K562 (cell line): ENCODE measurements around the gene GLRX5. TPM values are rescaled to one million over a fixed set of nuclear protein-coding genes. Genes with fewer than 3 reads are reported as not detected.

ENCODE experiments used
- ATAC-seq: fragments of 200-7000 bp; cut with Tn5 transposase; 3 replicates; pipeline ENCODE4 v1.9.1; 2020; ENCODE audit warnings: moderate library complexity
- BruUV-seq: library from RNA; stranded (reverse); fragments of 400-500 nt; replicated peaks from 2 replicates; lab custom pipeline; 2021; lab: Mats Ljungman, UMichigan
- CTCF ChIA-PET: fragments of 300-600 bp; formaldehyde crosslinking; extraction: SDS; loops from one replicate; lab custom pipeline; 2021; ENCODE audit warnings: low intra/inter-chr PET ratio; lab: Yijun Ruan, JAX
- POLR2A ChIA-PET: fragments of 300-600, 350-650 bp; sonication (Branson Sonifier 250); formaldehyde crosslinking; extraction: SDS; loops from one replicate; lab custom pipeline; 2021; ENCODE audit warnings: antibody characterized with exemption, inconsistent platforms; lab: Yijun Ruan, JAX
- DNase-seq, 4 experiments: peaks; one replicate each; pipeline versions ENCODE4 v3.0.0 to v3.0.0-alpha.2; 2011 to 2018; ENCODE audit warnings: low spot score in 3 of 4, mixed read lengths in 3 of 4; ENCODE audit errors: extremely low read depth in 1 of 4
- FAIRE-seq: peaks from 2 replicates; lab custom pipeline; 2011; peaks lifted over from hg19 to GRCh38; lab: Jason Lieb, UNC
- H2AFZ ChIP-seq: 2 replicates; pipeline ENCODE4 v1.6.0; 2011; ENCODE audit warnings: low read depth, low read length, control low read depth, inconsistent platforms
- H3K27ac ChIP-seq: fragments of 200-600 bp; 3 replicates; pipeline ENCODE4 v1.8.0; 2011; ENCODE audit warnings: low read depth, mild to moderate bottlenecking, control low read depth, inconsistent platforms, low read length, moderate library complexity, mixed read lengths; ENCODE audit errors: extremely low read depth
- H3K27me3 ChIP-seq, 2 experiments: fragments of 300-600 bp in 1 of 2; 2 replicates in 1 of 2; 3 replicates in 1 of 2; pipeline versions ENCODE4 v1.6.0 to v1.8.0; 2011; ENCODE audit warnings: inconsistent platforms in 2 of 2, low read length in 2 of 2, mild to moderate bottlenecking in 1 of 2, mixed read lengths in 1 of 2, moderate library complexity in 1 of 2; ENCODE audit not compliant: control insufficient read depth in 2 of 2, insufficient read depth in 2 of 2
- H3K36me3 ChIP-seq: fragments of 300-600 bp; 3 replicates; pipeline ENCODE4 v1.8.0; 2011; ENCODE audit warnings: mild to moderate bottlenecking, low read length, inconsistent platforms; ENCODE audit not compliant: control insufficient read depth, insufficient read depth
- H3K4me1 ChIP-seq, 2 experiments: fragments of 200-600 bp in 1 of 2; replicated peaks in 1 of 2; 2 replicates in 1 of 2; 3 replicates in 1 of 2; pipeline versions ENCODE4 v1.5.1 to v1.8.0; 2011; ENCODE audit warnings: inconsistent platforms in 2 of 2, low read length in 2 of 2, mild to moderate bottlenecking in 1 of 2, mixed read lengths in 1 of 2, moderate library complexity in 1 of 2; ENCODE audit not compliant: control insufficient read depth in 2 of 2, insufficient read depth in 2 of 2
- H3K4me2 ChIP-seq: 2 replicates; pipeline ENCODE4 v1.6.1; 2011; ENCODE audit warnings: low read length, control low read depth, inconsistent platforms, mixed read lengths; ENCODE audit not compliant: insufficient read depth
- H3K4me3 ChIP-seq: fragments of 200-600 bp; sonication (generic), shearing (Covaris generic); 2 replicates; pipeline ENCODE4 v1.5.1; 2016; ENCODE audit warnings: control low read depth, inconsistent platforms
- H3K79me2 ChIP-seq: fragments of 200-600 bp; 3 replicates; pipeline ENCODE4 v1.8.0; 2011; ENCODE audit warnings: low read length, inconsistent platforms; ENCODE audit not compliant: control insufficient read depth, insufficient read depth
- H3K9ac ChIP-seq, 2 experiments: 2 replicates each; pipeline versions ENCODE4 v1.6.0 to v1.6.1; 2011; ENCODE audit warnings: low read depth in 2 of 2, low read length in 2 of 2, control low read depth in 1 of 2, inconsistent platforms in 1 of 2, mild to moderate bottlenecking in 1 of 2, mixed read lengths in 1 of 2; ENCODE audit not compliant: insufficient read depth in 1 of 2
- H3K9me1 ChIP-seq: one replicate; pipeline ENCODE4 v1.6.0; 2011; ENCODE audit warnings: inconsistent platforms, mild to moderate bottlenecking, low read length, moderate library complexity; ENCODE audit not compliant: control insufficient read depth, insufficient read depth
- H3K9me3 ChIP-seq: replicated peaks from 2 replicates; pipeline ENCODE4 v1.5.1; 2011; ENCODE audit warnings: low read depth, low read length, inconsistent platforms; ENCODE audit not compliant: control insufficient read depth, insufficient read depth
- H4K20me1 ChIP-seq: replicated peaks from 2 replicates; pipeline ENCODE4 v1.6.1; 2011; ENCODE audit warnings: low read length, inconsistent platforms, mixed read lengths; ENCODE audit not compliant: control insufficient read depth, insufficient read depth
- CEBPB ChIP-seq: fragments of 450-650 bp; IDR thresholded peaks from 2 replicates; pipeline ENCODE4 v1.6.1; 2016; ENCODE audit warnings: missing genetic modification characterization, missing compliant biosample characterization
- EGR1 ChIP-seq: fragments of 450-650 bp; conservative IDR thresholded peaks from 2 replicates; pipeline ENCODE4 v1.6.1; 2017; ENCODE audit warnings: mild to moderate bottlenecking
- FOXK2 ChIP-seq, 2 experiments: fragments of 450-650 bp; IDR thresholded peaks in 1 of 2; conservative IDR thresholded peaks in 1 of 2; 2 replicates each; pipeline ENCODE4 v1.6.1; 2016; ENCODE audit warnings: low read depth in 2 of 2, mild to moderate bottlenecking in 1 of 2
- GABPB2 ChIP-seq: fragments of 250-450 bp; sonication (Bioruptor Pico); conservative IDR thresholded peaks from 2 replicates; pipeline ENCODE4 v1.5.1; 2021; ENCODE audit warnings: mild to moderate bottlenecking
- HES1 ChIP-seq: fragments of 450-650 bp; IDR thresholded peaks from 2 replicates; pipeline ENCODE4 v1.6.1; 2016; ENCODE audit warnings: low read depth, mild to moderate bottlenecking, moderate library complexity
- HMG20B ChIP-seq: fragments of 250-450 bp; sonication (Bioruptor Pico); IDR thresholded peaks from 2 replicates; pipeline ENCODE4 v1.5.0; 2021; ENCODE audit warnings: mild to moderate bottlenecking
- MEF2A ChIP-seq: IDR thresholded peaks from 2 replicates; pipeline ENCODE4 v1.6.1; 2011; ENCODE audit warnings: low read depth, mild to moderate bottlenecking, low read length, moderate library complexity; ENCODE audit not compliant: control insufficient read depth
- MITF ChIP-seq: IDR thresholded peaks from 2 replicates; pipeline ENCODE4 v1.6.1; 2014; ENCODE audit warnings: antibody characterized with exemption
- NR3C1 ChIP-seq: sonication (generic); formaldehyde crosslinking; IDR thresholded peaks from 2 replicates; pipeline ENCODE4 v1.8.1; 2022; ENCODE audit warnings: missing genetic modification reagents
- PURB ChIP-seq: sonication (generic); formaldehyde crosslinking; IDR thresholded peaks from 2 replicates; pipeline ENCODE4 v1.9.0; 2021; ENCODE audit warnings: low read depth, mild to moderate bottlenecking, missing genetic modification reagents
- RBBP5 ChIP-seq: fragments of 200-600 bp; sonication (generic); IDR thresholded peaks from 2 replicates; pipeline ENCODE4 v1.6.1; 2012; ENCODE audit warnings: borderline replicate concordance, mild to moderate bottlenecking, low read length, control low read depth, inconsistent platforms; ENCODE audit not compliant: insufficient read depth, poor library complexity, severe bottlenecking
- STAG1 ChIP-seq: sonication (generic); formaldehyde crosslinking; IDR thresholded peaks from 2 replicates; pipeline ENCODE4 v1.5.0; 2020; ENCODE audit warnings: missing genetic modification reagents, borderline replicate concordance
- TBL1XR1 ChIP-seq, 2 experiments: IDR thresholded peaks; 2 replicates each; pipeline ENCODE4 v1.6.1; 2012; ENCODE audit warnings: improper control_type of control experiment in 2 of 2, low read length in 2 of 2, mild to moderate bottlenecking in 1 of 2
- TEAD2 ChIP-seq: fragments of 450-650 bp; IDR thresholded peaks from 2 replicates; pipeline ENCODE4 v1.6.1; 2016; ENCODE audit warnings: missing genetic modification characterization, control low read depth, missing compliant biosample characterization
- ZBTB1 ChIP-seq: sonication (generic); formaldehyde crosslinking; IDR thresholded peaks from 2 replicates; pipeline ENCODE4 v1.8.1; 2023; ENCODE audit warnings: missing genetic modification reagents, low read depth, mild to moderate bottlenecking, borderline replicate concordance
- ZNF140 ChIP-seq: fragments of 250-450 bp; sonication (Bioruptor Pico); IDR thresholded peaks from 2 replicates; pipeline ENCODE4 v1.8.0; 2021; ENCODE audit warnings: moderate library complexity, mild to moderate bottlenecking, inconsistent platforms
- ZNF449 ChIP-seq: fragments of 250-450 bp; sonication (Bioruptor Pico); IDR thresholded peaks from 2 replicates; pipeline ENCODE4 v1.8.0; 2022; ENCODE audit warnings: moderate library complexity, mild to moderate bottlenecking, inconsistent platforms
- ZNF583 ChIP-seq: fragments of 250-450 bp; sonication (Bioruptor Pico); IDR thresholded peaks from 2 replicates; pipeline ENCODE4 v1.4.0; 2020
- WGBS: fragments of 100-300 bp; shearing (Covaris generic); methylation state at CpG from one replicate; pipeline ENCODE4 v1.1.6; 2016; ENCODE audit warnings: low coverage, mixed read lengths; ENCODE audit not compliant: insufficient coverage; ENCODE audit errors: missing lambda C conversion rate; 5-methylcytosine and 5-hydroxymethylcytosine counted together
- in situ Hi-C: fragments of 300-500 bp; cut with MboI; formaldehyde crosslinking; loops from 4 replicates; pipeline ENCODE4 v1.15.0; 2018; ENCODE audit warnings: inconsistent platforms, mixed read lengths
- intact Hi-C: fragments of 100-400 bp; cut with micrococcal nuclease; formaldehyde crosslinking; loops from 2 replicates; pipeline ENCODE4 v1.14.2; 2022
- polyA plus RNA-seq, 8 experiments: library from polyadenylated mRNA; depleted of rRNA in 4 of 8; stranded (reverse) in 5 of 8; unstranded in 3 of 8; fragments of >200 nt; fragmentation: Nextera tagmentation in 2 of 8; fragmentation: Illumina TruSeq in 1 of 8; extraction: Ambion mirVana in 2 of 8; extraction: Trizol in 1 of 8; gene quantifications; 2 replicates each; pipeline versions ENCODE4 v1.2.1 to v1.2.3, GENCODE V29; 2011 to 2014; ENCODE audit warnings: inconsistent platforms in 1 of 8, missing spikeins in 1 of 8
- total RNA-seq, 7 experiments: library from RNA; depleted of rRNA in 6 of 7; stranded (reverse); fragments of >200 nt in 6 of 7; fragmentation: Illumina TruSeq in 2 of 7; extraction: Trizol in 2 of 7; gene quantifications; 2 replicates each; pipeline versions ENCODE4 v1.2.1 to v1.2.3, GENCODE V29; 2011 to 2021; ENCODE audit warnings: low replicate concordance in 1 of 7
- TF ChIP-seq, protein P1 (sequence below): fragments of 250-450 bp; sonication (Bioruptor Pico); IDR thresholded peaks from 2 replicates; pipeline ENCODE4 v1.5.1; 2021; ENCODE audit warnings: mild to moderate bottlenecking

Gene GLRX5
- total and polyA plus RNA-seq, 9 of the 15 experiments (the other 6 are each of a cell fraction or from before 2014, with no cell fraction given): 16.7 to 96.8 (median 66.8) TPM

DNA sequence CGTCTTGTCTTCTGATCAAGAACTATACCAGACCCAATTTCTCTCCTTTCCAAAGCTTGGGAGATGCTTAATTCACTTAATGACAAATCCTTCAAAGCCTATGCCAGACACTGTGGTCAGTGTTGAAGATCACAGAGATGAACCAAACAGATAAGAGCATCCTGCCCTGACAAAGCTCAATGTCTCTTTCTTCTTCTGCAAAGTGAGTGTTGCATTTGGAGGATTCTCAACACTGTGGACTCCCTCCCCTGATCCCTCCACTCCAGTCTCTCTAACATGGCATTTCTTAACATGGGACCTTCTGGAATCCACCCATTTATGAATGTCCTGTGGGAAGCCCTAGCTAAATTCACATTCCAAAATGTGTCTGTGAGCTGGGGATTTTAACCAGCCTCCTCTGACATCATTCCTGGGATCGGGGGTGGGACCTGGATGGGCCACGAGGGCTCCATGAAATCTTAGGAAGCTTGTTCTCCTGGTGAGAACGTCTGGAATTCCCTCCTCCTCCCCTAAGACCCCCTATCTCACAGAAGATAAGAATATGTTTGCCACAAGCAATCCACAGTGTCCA lies 38.7 kb upstream of the GLRX5 start:
- no TSS peak for BruUV-seq
- no peaks in the 10 kb centered on the region for H3K36me3 ChIP-seq
- no peak overlapping the region for H3K4me3 ChIP-seq
- DNase-seq (no peak), ATAC-seq (no peak), FAIRE-seq (no peak)
- H3K27me3 ChIP-seq: no peaks in the 10 kb centered on the region; a peak in 1 of 5 replicates
- H3K4me2 ChIP-seq: no peak overlapping the region
- no peaks in the 10 kb centered on the region for H3K9me3 ChIP-seq
- intact Hi-C loops: no loop called here
- WGBS: 7% methylated on average over 4 of the region's 4 CpGs
- H4K20me1 ChIP-seq: no peaks in the 10 kb centered on the region; the same call in 1 of the 2 replicates
- no peak overlapping the region for H3K27ac ChIP-seq
- H3K4me1 ChIP-seq: no peaks in the 10 kb centered on the region; a peak in 1 of 5 replicates
- ChIA-PET POLR2A (interaction anchor here (0.6 kb wide), 1 partner anchor 9 kb away, joined by 3 read pairs; no protein-coding TSS in a partner anchor), CTCF (no interaction called here)
- in situ Hi-C loops: no loop called here
- H2AFZ ChIP-seq: no peak overlapping the region
- H3K9ac ChIP-seq: no peak overlapping the region
- H3K79me2 ChIP-seq: no peaks in the 10 kb centered on the region
- no peaks in the 10 kb centered on the region for H3K9me1 ChIP-seq
- no peak for TF ChIP-seq CEBPB (tag)
- no peak for TF ChIP-seq HMG20B
- TF ChIP-seq TEAD2 (tag): no peak
- TF ChIP-seq ZNF583 (CRISPR knock-in tag): no peak
- no peak for TF ChIP-seq FOXK2 (conservative IDR thresholded peaks at IDR 0.05 in 1 of 2, IDR thresholded peaks at IDR 0.05 in 1 of 2; ENCODE audit: low read depth in 2 of 2)
- no peak for TF ChIP-seq HES1
- TF ChIP-seq ZBTB1 (CRISPR knock-in tag): no peak
- TF ChIP-seq MEF2A: no peak
- TF ChIP-seq PURB (CRISPR knock-in tag): no peak
- TF ChIP-seq ZNF140 (CRISPR knock-in tag): no peak
- TF ChIP-seq MITF: no peak
- no peak for TF ChIP-seq GABPB2 (CRISPR knock-in tag)
- no peak for TF ChIP-seq STAG1 (CRISPR knock-in tag)
- TF ChIP-seq TBL1XR1 (IDR thresholded peaks at IDR 0.05; ENCODE audit: low read length in 2 of 2): no peak
- TF ChIP-seq ZNF449 (CRISPR knock-in tag): no peak
- TF ChIP-seq, protein P1, sequence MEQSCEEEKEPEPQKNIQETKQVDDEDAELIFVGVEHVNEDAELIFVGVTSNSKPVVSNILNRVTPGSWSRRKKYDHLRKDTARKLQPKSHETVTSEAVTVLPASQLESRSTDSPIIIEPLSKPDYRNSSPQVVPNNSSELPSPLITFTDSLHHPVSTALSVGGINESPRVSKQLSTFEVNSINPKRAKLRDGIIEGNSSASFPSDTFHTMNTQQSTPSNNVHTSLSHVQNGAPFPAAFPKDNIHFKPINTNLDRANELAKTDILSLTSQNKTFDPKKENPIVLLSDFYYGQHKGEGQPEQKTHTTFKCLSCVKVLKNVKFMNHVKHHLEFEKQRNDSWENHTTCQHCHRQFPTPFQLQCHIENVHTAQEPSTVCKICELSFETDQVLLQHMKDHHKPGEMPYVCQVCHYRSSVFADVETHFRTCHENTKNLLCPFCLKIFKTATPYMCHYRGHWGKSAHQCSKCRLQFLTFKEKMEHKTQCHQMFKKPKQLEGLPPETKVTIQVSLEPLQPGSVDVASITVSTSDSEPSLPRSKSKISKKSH: no peak
- TF ChIP-seq NR3C1: no peak
- no peak for TF ChIP-seq RBBP5
- TF ChIP-seq EGR1: no peak
